Retinal pigment epithelial cell (primary cell): ENCODE measurements around the gene BRD2.

ENCODE experiments used
- DNase-seq: peaks from one replicate; pipeline ENCODE4 v3.0.0-alpha.2; 2010; ENCODE audit warnings: low read depth
- H3K4me3 ChIP-seq: 2 replicates; pipeline ENCODE4 v1.5.1; 2011; ENCODE audit warnings: mild to moderate bottlenecking, low read length, control low read depth, moderate library complexity
- CTCF ChIP-seq: conservative IDR thresholded peaks from 2 replicates; pipeline ENCODE4 v1.5.1; 2011; ENCODE audit warnings: low read depth, low read length, control low read depth, inconsistent platforms

The BRD2 gene

GRCh38 chr6:32968867-32969684, 682 bp downstream of the BRD2 start:
- TF ChIP-seq CTCF, result peak; percentile 31
- DNase-seq, result peak; percentile 60

GRCh38 chr6:32969685-32970412, 1.5 kb downstream of the BRD2 start:
- peak overlapping the region; percentile 94 for H3K4me3 ChIP-seq
- DNase-seq, result no peak
- TF ChIP-seq CTCF, result peak; percentile 22

More at GRCh38 chr6:32968867-32969684, 682 bp downstream of the BRD2 start:
- H3K4me3 ChIP-seq, result peak overlapping the region; percentile 94

- TF ChIP-seq CTCF, result no peak
- peak overlapping the region; percentile 94 for H3K4me3 ChIP-seq
- no peak for DNase-seq
These were observed 2.2 kb downstream of the BRD2 start for GRCh38 chr6:32970413-32971241.

- no peak for TF ChIP-seq CTCF
- no peak for DNase-seq
- peak overlapping the region; percentile 94 for H3K4me3 ChIP-seq
These were observed 2.8 kb downstream of the BRD2 start for GRCh38 chr6:32971242-32971580.

- no peak for TF ChIP-seq CTCF
- H3K4me3 ChIP-seq, result peak overlapping the region; percentile 94
- peak; percentile 99 for DNase-seq
These were observed 3.4 kb downstream of the BRD2 start for GRCh38 chr6:32971581-32972352.

- peak overlapping the region; percentile 85 for H3K4me3 ChIP-seq
- TF ChIP-seq CTCF, result no peak
- no peak for DNase-seq
These were observed 4.2 kb downstream of the BRD2 start for GRCh38 chr6:32972353-32973143.
